Uterus (tissue), 4 donors: Measurements from ENCODE around the gene TBCD. TPM values are rescaled to one million over a fixed set of nuclear protein-coding genes. Genes with fewer than 3 reads are reported as not detected.

ENCODE experiments used
- DNase-seq, 2 donors: peaks; one replicate each; pipeline ENCODE4 v3.0.0-alpha.2; 2019 to 2020
- H3K27ac ChIP-seq, 2 donors: fragments of 200-600 bp; sonication (generic); 1 replicate in 1 of 2; 2 replicates in 1 of 2; pipeline ENCODE4 v1.5.1; 2016 to 2018
- H3K27me3 ChIP-seq, 2 donors: fragments of 200-600 bp; sonication (generic); one replicate each; pipeline ENCODE4 v1.5.1; 2018 to 2019; ENCODE audit warnings: control low read depth in 1 of 2
- H3K36me3 ChIP-seq, 2 donors: fragments of 200-600 bp; sonication (generic); one replicate each; pipeline ENCODE4 v1.5.1; 2019; ENCODE audit warnings: control low read depth in 1 of 2
- H3K4me1 ChIP-seq, 2 donors: fragments of 200-600 bp; sonication (generic); one replicate each; pipeline ENCODE4 v1.5.1; 2018 to 2019; ENCODE audit warnings: control low read depth in 1 of 2
- H3K4me3 ChIP-seq, 2 donors: fragments of 200-600 bp; sonication (generic); 1 replicate in 1 of 2; 2 replicates in 1 of 2; pipeline ENCODE4 v1.5.1; 2018 to 2019; ENCODE audit warnings: mild to moderate bottlenecking in 1 of 2
- H3K9me3 ChIP-seq, 2 donors: fragments of 200-600 bp; sonication (generic); one replicate each; pipeline ENCODE4 v1.5.1; 2019; ENCODE audit warnings: control low read depth in 1 of 2
- CTCF ChIP-seq, 4 experiments: fragments of 200-600 bp in 2 of 4; fragments of 450-650 bp in 2 of 4; sonication (generic) in 2 of 4; IDR thresholded peaks; one replicate each; pipeline ENCODE4 v1.5.1; 2016 to 2019; ENCODE audit warnings: antibody characterized with exemption in 4 of 4, mild to moderate bottlenecking in 2 of 4, moderate library complexity in 1 of 4
- POLR2A ChIP-seq, 2 donors: fragments of 450-650 bp; IDR thresholded peaks; one replicate each; pipeline ENCODE4 v1.6.1; 2016; ENCODE audit warnings: antibody characterized with exemption in 2 of 2, mild to moderate bottlenecking in 1 of 2, moderate library complexity in 1 of 2
- intact Hi-C: fragments of 100-400 bp; cut with DNase I; formaldehyde crosslinking; loops from one replicate; pipeline ENCODE4 v1.15.1; 2023; ENCODE audit warnings: low total_unique reads
- total RNA-seq, 4 donors: library from RNA; depleted of rRNA in 3 of 4; stranded (reverse); fragments of >200 nt in 3 of 4; gene quantifications; one replicate each; pipeline versions ENCODE4 v1.1.0 to v1.2.4, GENCODE V29; 2014 to 2023
- donor health status: DM: yes; HTN: yes; CAD: no.

The TBCD gene
- total RNA-seq, 4 donors from 2014 or later, result 35.9 to 142 (median 61.3) TPM

DNA sequence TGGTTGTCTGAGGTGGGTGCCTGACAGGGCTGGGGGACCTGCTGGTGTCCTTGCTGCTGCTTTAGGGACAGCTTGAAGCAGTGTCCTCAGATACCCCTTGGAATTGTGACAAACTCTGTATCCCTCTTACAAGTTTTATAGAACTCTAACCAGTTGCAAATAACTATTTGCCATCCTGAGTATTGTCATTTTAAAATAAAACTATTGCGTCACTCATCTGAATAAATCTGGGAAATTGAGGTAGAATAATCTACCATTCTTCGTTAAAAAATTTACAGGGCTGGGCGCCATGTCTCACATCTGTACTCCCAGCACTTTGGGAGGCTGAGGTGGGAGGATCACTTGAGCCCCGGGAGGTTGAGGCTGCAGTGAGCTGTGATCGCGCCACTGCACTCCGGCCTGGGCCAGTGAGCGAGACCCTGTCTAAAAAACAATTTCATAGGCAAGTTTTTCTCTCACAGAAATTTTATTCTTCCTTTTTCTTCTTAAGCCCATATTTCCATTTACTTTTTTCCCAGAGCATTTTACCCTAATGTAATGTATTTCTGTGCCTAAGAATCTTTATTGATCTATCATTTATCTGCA, 73.8 kb downstream of the TBCD start:
- Histone ChIP-seq H3K27me3 (no peaks in the 10 kb centered on the region), H3K4me3 (no peak overlapping the region), H3K9me3 (no peaks in the 10 kb centered on the region), H3K36me3 (no peaks in the 10 kb centered on the region), H3K27ac (no peak overlapping the region), H3K4me1 (no peaks in the 10 kb centered on the region)
- intact Hi-C loops, result no loop called here
- no peak for DNase-seq
- no peak for TF ChIP-seq CTCF (IDR thresholded peaks at IDR 0.05)
- TF ChIP-seq POLR2A (IDR thresholded peaks at IDR 0.05), result no peak

GRCh38 chr17:82826211-82826610, 74.3 kb downstream of the TBCD start:
- no peak for DNase-seq
- Histone ChIP-seq H3K36me3 (no peaks in the 10 kb centered on the region), H3K4me3 (no peak overlapping the region), H3K27me3 (no peaks in the 10 kb centered on the region), H3K27ac (no peak overlapping the region), H3K4me1 (no peaks in the 10 kb centered on the region), H3K9me3 (no peaks in the 10 kb centered on the region)
- intact Hi-C loops, result no loop called here
- TF ChIP-seq CTCF (IDR thresholded peaks at IDR 0.05), result no peak
- no peak for TF ChIP-seq POLR2A (IDR thresholded peaks at IDR 0.05)

DNA sequence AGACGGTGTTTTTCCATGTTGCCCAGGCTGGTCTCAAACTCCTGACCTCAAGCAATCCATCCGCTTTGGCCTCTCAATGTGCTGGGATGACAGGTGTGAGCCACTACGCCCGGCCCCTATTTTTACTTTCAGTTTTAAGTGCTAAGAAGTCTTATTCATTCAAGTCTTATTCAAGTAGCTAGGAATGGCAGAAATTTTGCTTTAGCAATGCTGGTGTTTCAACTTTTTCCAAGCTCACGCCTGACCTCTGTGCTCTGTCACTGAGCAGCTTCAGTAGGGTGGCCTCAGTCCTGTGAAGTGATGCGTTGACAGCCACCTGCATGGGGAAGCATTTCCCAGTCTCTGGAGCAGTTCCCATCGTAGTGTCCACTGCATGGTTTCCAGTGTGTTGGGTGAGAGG, 75.1 kb downstream of the TBCD start:
- TF ChIP-seq CTCF (IDR thresholded peaks at IDR 0.05) (no peak), POLR2A (IDR thresholded peaks at IDR 0.05) (no peak)
- no peak for DNase-seq
- H3K27ac ChIP-seq, result no peak overlapping the region
- H3K9me3 ChIP-seq, result no peaks in the 10 kb centered on the region
- H3K27me3 ChIP-seq, result no peaks in the 10 kb centered on the region
- H3K36me3 ChIP-seq, result no peaks in the 10 kb centered on the region
- H3K4me3 ChIP-seq, result no peak overlapping the region
- H3K4me1 ChIP-seq, result no peaks in the 10 kb centered on the region
- intact Hi-C loops, result no loop called here

GRCh38 chr17:82828875-82829487, 77.1 kb downstream of the TBCD start:
- no peaks in the 10 kb centered on the region for H3K36me3 ChIP-seq
- H3K4me1 ChIP-seq, result no peaks in the 10 kb centered on the region
- intact Hi-C loops, result no loop called here
- TF ChIP-seq POLR2A (IDR thresholded peaks at IDR 0.05) (no peak), CTCF (IDR thresholded peaks at IDR 0.05) (no peak)
- no peak overlapping the region for H3K27ac ChIP-seq
- no peaks in the 10 kb centered on the region for H3K9me3 ChIP-seq
- H3K4me3 ChIP-seq, result no peak overlapping the region
- no peaks in the 10 kb centered on the region for H3K27me3 ChIP-seq
- no peak for DNase-seq

DNA sequence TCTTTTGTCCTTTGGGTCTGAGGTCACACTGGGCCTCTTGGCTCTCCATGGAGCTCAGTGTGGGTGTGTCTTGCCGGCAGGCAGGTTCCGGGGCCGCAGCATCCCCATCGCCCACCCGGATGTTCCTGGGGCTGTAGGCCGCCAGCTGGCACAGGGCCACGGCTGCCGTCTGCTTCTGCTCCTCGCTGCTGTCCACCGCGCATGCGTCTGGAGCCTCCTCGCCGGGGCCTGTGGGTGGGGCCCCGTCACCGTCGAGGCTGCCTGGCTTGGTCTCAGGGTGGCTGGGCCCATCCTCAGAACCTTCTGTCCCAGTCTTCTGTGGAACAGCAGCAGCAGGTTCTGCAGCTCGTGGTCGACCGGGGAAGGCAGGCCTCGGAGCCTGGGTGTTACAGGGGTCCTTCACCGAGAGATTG, 78.4 kb downstream of the TBCD start:
- Histone ChIP-seq H3K27me3 (no peaks in the 10 kb centered on the region), H3K36me3 (no peaks in the 10 kb centered on the region), H3K9me3 (no peaks in the 10 kb centered on the region), H3K4me1 (no peaks in the 10 kb centered on the region), H3K4me3 (no peak overlapping the region), H3K27ac (no peak overlapping the region)
- TF ChIP-seq POLR2A (IDR thresholded peaks at IDR 0.05), result no peak
- TF ChIP-seq CTCF (IDR thresholded peaks at IDR 0.05), result no peak
- peak; percentile 47 to 69 for DNase-seq
- intact Hi-C loops, result no loop called here
